ENCODE results near the gene SPRED2.

The SPRED2 gene

DNA sequence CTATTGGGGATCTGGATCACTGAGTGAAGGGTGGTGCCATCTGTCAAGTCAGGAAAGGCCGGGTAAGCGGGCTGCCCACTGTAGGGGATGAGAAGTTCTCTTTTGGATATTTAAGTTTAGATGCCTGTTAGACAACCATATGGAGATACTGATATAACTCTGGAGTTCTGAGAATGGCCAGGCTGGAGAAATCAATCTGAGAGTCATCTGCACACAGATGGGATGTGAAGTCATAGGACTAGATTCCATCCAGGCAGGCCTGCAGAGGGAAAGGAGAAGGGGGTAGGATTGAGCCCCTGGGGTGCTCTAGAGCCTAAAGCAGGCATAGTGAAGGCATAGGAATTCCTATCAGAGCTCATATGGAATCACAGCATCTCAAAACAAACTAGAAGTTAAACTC, 30.1 kb downstream of the SPRED2 start (continued):
- TF ChIP-seq POU6F1 (CRISPR knock-in tag; IDR thresholded peaks at IDR 0.05; ENCODE audit: borderline replicate concordance, low read depth), result no peak

DNA sequence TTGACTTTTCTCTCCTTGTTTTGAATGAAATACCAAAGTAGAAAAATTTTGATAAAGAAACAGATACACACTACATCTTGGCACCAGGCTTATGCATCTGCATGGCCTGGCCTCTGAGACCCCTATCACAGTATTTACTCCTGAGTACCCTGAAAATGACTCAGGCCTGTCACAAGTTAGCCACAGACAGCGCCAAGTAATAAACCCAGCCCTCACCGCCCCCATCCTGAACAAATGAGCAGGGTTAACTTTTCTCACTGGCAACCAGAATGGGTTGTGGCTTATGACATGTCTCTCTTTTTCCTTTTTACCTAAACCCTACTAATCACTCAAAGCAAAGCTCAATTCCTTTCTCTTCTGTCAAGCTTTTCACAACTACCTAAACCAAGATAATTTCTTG, 35.3 kb downstream of the SPRED2 start:
- ATAC-seq, result no peak; the same call in 2 of the 3 replicates
- no peak for TF ChIP-seq SNAI2 (CRISPR knock-in tag; IDR thresholded peaks at IDR 0.05)
- no peak for TF ChIP-seq OSR1 (CRISPR knock-in tag; IDR thresholded peaks at IDR 0.05)
- TF ChIP-seq, protein P1, sequence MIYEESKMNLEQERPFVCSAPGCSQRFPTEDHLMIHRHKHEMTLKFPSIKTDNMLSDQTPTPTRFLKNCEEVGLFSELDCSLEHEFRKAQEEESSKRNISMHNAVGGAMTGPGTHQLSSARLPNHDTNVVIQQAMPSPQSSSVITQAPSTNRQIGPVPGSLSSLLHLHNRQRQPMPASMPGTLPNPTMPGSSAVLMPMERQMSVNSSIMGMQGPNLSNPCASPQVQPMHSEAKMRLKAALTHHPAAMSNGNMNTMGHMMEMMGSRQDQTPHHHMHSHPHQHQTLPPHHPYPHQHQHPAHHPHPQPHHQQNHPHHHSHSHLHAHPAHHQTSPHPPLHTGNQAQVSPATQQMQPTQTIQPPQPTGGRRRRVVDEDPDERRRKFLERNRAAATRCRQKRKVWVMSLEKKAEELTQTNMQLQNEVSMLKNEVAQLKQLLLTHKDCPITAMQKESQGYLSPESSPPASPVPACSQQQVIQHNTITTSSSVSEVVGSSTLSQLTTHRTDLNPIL (CRISPR knock-in tag; IDR thresholded peaks at IDR 0.05; ENCODE audit: low read depth), result no peak
- no peak for TF ChIP-seq PPARA (CRISPR knock-in tag; IDR thresholded peaks at IDR 0.05; ENCODE audit: borderline replicate concordance)
- TF ChIP-seq TSHZ2 (CRISPR knock-in tag; IDR thresholded peaks at IDR 0.05), result no peak
- no peak for TF ChIP-seq ZFP30 (CRISPR knock-in tag; IDR thresholded peaks at IDR 0.05)
- TF ChIP-seq ESRRG (CRISPR knock-in tag; IDR thresholded peaks at IDR 0.05), result no peak
- TF ChIP-seq ZC3H10 (CRISPR knock-in tag; IDR thresholded peaks at IDR 0.05), result no peak
- TF ChIP-seq BACH2 (CRISPR knock-in tag; IDR thresholded peaks at IDR 0.05; ENCODE audit: borderline replicate concordance), result no peak
- TF ChIP-seq TOX (CRISPR knock-in tag; IDR thresholded peaks at IDR 0.05; ENCODE audit: borderline replicate concordance), result no peak
- TF ChIP-seq CSRNP3 (CRISPR knock-in tag; IDR thresholded peaks at IDR 0.05), result no peak
- no peak for TF ChIP-seq ISL1 (CRISPR knock-in tag; IDR thresholded peaks at IDR 0.05)
- TF ChIP-seq GLIS3 (CRISPR knock-in tag; IDR thresholded peaks at IDR 0.05), result no peak
- TF ChIP-seq POU6F1 (CRISPR knock-in tag; IDR thresholded peaks at IDR 0.05; ENCODE audit: borderline replicate concordance, low read depth), result no peak
- no peak for TF ChIP-seq TCF4 (CRISPR knock-in tag; IDR thresholded peaks at IDR 0.05; ENCODE audit: borderline replicate concordance)
- TF ChIP-seq PATZ1 (CRISPR knock-in tag; IDR thresholded peaks at IDR 0.05; ENCODE audit: borderline replicate concordance), result no peak
- TF ChIP-seq ARNTL (CRISPR knock-in tag; IDR thresholded peaks at IDR 0.05; ENCODE audit: borderline replicate concordance, low read depth), result no peak
- TF ChIP-seq CSDC2 (CRISPR knock-in tag; IDR thresholded peaks at IDR 0.05), result no peak
- TF ChIP-seq ZNF8 (CRISPR knock-in tag; IDR thresholded peaks at IDR 0.05), result no peak

DNA sequence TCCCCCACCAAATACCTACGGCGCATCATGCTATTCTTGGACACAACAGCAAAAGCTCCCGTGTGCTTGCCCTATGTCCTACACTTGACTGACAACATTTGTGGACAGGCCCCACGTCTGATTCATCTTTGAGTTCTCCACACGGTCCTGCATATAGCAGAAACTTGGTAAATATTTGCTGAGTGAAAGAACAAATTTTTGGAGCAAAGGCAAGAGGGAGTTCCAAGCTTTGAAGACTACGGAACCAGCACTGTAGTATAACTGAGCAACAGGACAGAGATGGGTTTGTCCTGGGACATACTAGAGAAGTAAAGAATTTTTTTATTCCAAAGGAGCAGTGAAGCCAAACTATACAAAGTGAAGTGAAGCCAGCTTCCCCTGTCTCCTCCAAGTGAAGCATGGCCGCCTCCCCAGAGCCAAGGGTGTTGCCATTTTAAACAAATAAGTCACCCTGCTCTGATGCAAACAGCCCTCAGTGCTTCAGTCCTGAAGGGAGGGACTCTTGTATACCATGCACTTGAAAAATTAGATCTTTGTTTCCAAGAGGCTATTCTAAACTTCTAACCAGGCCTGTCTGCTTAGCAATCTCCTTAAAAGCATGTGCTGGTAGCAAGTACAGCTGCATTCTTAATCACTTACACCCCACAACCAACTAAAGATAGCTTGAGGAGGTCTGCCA, 35.9 kb downstream of the SPRED2 start:
- TF ChIP-seq ZFP30 (CRISPR knock-in tag; IDR thresholded peaks at IDR 0.05) (no peak), ZNF565 (CRISPR knock-in tag; conservative IDR thresholded peaks at IDR 0.05; ENCODE audit: low read depth) (no peak), ZC3H10 (CRISPR knock-in tag; IDR thresholded peaks at IDR 0.05) (no peak), ZNF70 (CRISPR knock-in tag; IDR thresholded peaks at IDR 0.05) (no peak)
- no peak; the same call in 2 of the 3 replicates for ATAC-seq

Measured in SK-N-SH treated with all-trans-retinoic acid at 6 μM for 48 hours (cell line).